H1 (cell line): ENCODE measurements around the gene GMPR.

Experiments
- BRCA1 ChIP-seq: IDR thresholded peaks from 2 replicates; pipeline ENCODE4 v1.6.1; 2012; ENCODE audit warnings: low read depth, low read length, improper control_type of control experiment
- CREB1 ChIP-seq: IDR thresholded peaks from 2 replicates; pipeline ENCODE4 v1.6.1; 2012; ENCODE audit warnings: inconsistent platforms
- CTCF ChIP-seq, 3 experiments: IDR thresholded peaks; 1 replicate in 2 of 3; 2 replicates in 1 of 3; pipeline versions ENCODE4 v1.5.1 to v1.6.1; 2011; ENCODE audit warnings: low read length in 3 of 3, mild to moderate bottlenecking in 3 of 3, inconsistent platforms in 2 of 3, low read depth in 1 of 3, moderate library complexity in 1 of 3; ENCODE audit not compliant: insufficient read depth in 1 of 3; ENCODE audit errors: control extremely low read depth in 1 of 3
- KDM5A ChIP-seq: fragments of 200-600 bp; IDR thresholded peaks from 2 replicates; pipeline ENCODE4 v1.7.1; 2012; ENCODE audit warnings: mild to moderate bottlenecking, low read length, inconsistent platforms, mixed read lengths
- MAFK ChIP-seq: IDR thresholded peaks from 2 replicates; pipeline ENCODE4 v1.6.1; 2012; ENCODE audit warnings: low read depth, mild to moderate bottlenecking, improper control_type of control experiment, low read length
- PHF8 ChIP-seq: fragments of 200-600 bp; sonication (generic); conservative IDR thresholded peaks from 2 replicates; pipeline ENCODE4 v1.7.1; 2012; ENCODE audit warnings: low read depth, mild to moderate bottlenecking, inconsistent platforms, low read length, moderate library complexity
- POLR2A ChIP-seq, 2 experiments: IDR thresholded peaks; 1 replicate in 1 of 2; 2 replicates in 1 of 2; pipeline ENCODE4 v1.6.1; 2011; ENCODE audit warnings: low read depth in 2 of 2, low read length in 2 of 2, mild to moderate bottlenecking in 2 of 2; ENCODE audit errors: control extremely low read depth in 1 of 2
- RNF2 ChIP-seq: fragments of 200-900, 300-1000 bp; sonication (generic); IDR thresholded peaks from 2 replicates; pipeline ENCODE4 v1.7.1; 2016; ENCODE audit warnings: borderline replicate concordance, low read depth, mild to moderate bottlenecking, antibody characterized with exemption, low read length; ENCODE audit not compliant: poor library complexity, severe bottlenecking; ENCODE audit errors: missing control alignments
- RXRA ChIP-seq: IDR thresholded peaks from 2 replicates; pipeline ENCODE4 v1.6.1; 2011; ENCODE audit warnings: low read depth, mild to moderate bottlenecking, low read length, moderate library complexity; ENCODE audit not compliant: insufficient read depth
- SIRT6 ChIP-seq: IDR thresholded peaks from one replicate; pipeline ENCODE4 v1.7.1; 2012; ENCODE audit warnings: low read length, inconsistent platforms
- SRF ChIP-seq: IDR thresholded peaks from 2 replicates; pipeline ENCODE4 v1.6.1; 2011; ENCODE audit warnings: mild to moderate bottlenecking, low read depth, low read length, moderate library complexity
- ZNF274 ChIP-seq: IDR thresholded peaks from 2 replicates; pipeline ENCODE4 v1.7.0; 2012; ENCODE audit warnings: low read length, borderline replicate concordance; ENCODE audit errors: extremely low read depth

DNA sequence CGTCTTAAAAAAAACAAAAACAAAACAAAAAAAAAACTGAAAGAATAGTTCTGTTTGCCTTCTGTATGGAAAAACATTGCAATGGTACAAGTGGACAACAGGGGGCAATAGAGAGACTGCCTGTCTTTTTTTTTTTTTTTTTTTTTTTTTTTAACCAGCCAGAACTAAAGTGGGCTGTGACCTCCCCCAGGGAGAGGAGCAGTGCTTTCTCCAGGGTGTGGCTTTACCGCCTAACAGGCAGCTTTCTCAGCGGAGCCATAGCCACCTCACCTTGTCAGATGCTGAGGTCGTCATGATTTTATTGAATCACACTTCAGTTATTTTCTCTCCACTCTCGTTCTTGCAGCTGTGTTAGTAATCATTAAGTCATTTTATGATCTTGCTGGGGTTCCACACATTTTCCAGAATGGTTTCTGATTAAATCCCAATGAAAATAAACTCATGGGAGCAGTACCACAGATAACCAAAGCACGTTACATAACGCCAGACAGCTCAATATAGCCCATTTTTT, 78.4 kb downstream of the GMPR start:
- TF ChIP-seq RNF2 (no peak), SRF (no peak), RXRA (no peak), CTCF (IDR thresholded peaks at IDR 0.05; ENCODE audit: control extremely low read depth in 1 of 3, insufficient read depth in 1 of 3, low read depth in 1 of 3, low read length in 3 of 3) (peak in 2 of 3 experiments; percentile 54 to 55; a peak in 3 of 4 replicates), ZNF274 (no peak), SIRT6 (no peak), POLR2A (IDR thresholded peaks at IDR 0.05; ENCODE audit: control extremely low read depth in 1 of 2, low read depth in 2 of 2, low read length in 2 of 2) (no peak), CREB1 (no peak), BRCA1 (no peak), MAFK (no peak), PHF8 (no peak), KDM5A (no peak)
